ENCODE data around the gene TTPAL.

The TTPAL gene

DNA sequence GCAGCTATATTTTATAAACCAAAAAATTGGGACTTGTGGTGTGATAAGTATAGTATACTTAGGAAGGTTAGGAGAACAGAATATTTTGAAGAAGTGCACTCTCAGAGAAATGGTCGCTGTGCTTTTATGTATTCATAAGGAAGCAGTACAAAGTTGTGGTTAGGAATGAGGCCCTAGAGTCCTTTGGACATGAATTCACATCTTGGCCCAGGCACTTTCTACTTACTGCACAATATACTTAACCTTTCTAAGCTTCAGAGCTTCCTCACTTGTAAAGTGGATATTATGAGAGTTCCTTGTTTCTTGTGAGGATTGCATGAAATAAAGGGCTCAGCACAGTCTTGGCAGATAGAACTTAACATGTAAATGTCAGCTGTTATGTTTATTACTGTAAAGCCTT, 67.2 kb downstream of the TTPAL start:
- no peak for TF ChIP-seq CTCF (conservative IDR thresholded peaks at IDR 0.05; ENCODE audit: low read depth)
- H3K27ac ChIP-seq: no peak overlapping the region
- POLR2A ChIA-PET (ENCODE audit: low non-redundant PET): no interaction called here
- CTCF ChIA-PET: interaction anchor here (0.6 to 0.9 kb wide), 3 partner anchors 24 to 1568 kb away, joined by 4 to 5 read pairs (median 4); no protein-coding TSS in a partner anchor
- DNase-seq (ENCODE audit: low spot score): no peak

DNA sequence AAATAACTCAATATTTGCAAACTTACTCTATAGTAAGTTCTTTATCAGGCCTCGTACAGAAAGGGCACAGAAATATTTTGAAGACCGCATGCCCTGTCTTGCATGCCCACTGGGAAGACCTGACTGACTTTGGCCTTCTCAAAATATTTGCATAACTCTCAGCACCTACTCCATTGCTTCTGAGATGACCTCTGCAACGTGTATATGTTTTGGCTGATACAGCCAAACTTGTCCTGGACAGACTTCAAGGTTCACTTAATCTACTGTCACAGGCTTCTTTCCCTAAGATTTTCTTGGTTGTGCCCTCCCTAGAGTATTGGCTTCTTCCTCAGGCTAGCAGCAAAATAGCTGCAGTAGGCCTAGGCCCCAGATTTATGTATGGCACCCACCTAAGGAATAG, 67.7 kb downstream of the TTPAL start:
- no peak for TF ChIP-seq CTCF (conservative IDR thresholded peaks at IDR 0.05; ENCODE audit: low read depth)
- DNase-seq (ENCODE audit: low spot score): no peak
- POLR2A ChIA-PET (ENCODE audit: low non-redundant PET): no interaction called here
- H3K27ac ChIP-seq: no peak overlapping the region
- CTCF ChIA-PET: interaction anchor here (0.7 to 0.9 kb wide), 2 partner anchors 23 to 90 kb away, joined by 4 to 5 read pairs; no protein-coding TSS in a partner anchor
